GM12874 (cell line): ENCODE results near the gene PCDHGA8.

Source experiments
- CTCF ChIP-seq: IDR thresholded peaks from 2 replicates; pipeline ENCODE4 v1.5.1; 2011; ENCODE audit warnings: low read depth, mild to moderate bottlenecking, control low read depth, low read length, moderate library complexity; ENCODE audit not compliant: insufficient read depth

The PCDHGA8 gene

GRCh38 chr5:141403387-141403786, 11.0 kb downstream of the PCDHGA8 start:
- TF ChIP-seq CTCF, result no peak

DNA sequence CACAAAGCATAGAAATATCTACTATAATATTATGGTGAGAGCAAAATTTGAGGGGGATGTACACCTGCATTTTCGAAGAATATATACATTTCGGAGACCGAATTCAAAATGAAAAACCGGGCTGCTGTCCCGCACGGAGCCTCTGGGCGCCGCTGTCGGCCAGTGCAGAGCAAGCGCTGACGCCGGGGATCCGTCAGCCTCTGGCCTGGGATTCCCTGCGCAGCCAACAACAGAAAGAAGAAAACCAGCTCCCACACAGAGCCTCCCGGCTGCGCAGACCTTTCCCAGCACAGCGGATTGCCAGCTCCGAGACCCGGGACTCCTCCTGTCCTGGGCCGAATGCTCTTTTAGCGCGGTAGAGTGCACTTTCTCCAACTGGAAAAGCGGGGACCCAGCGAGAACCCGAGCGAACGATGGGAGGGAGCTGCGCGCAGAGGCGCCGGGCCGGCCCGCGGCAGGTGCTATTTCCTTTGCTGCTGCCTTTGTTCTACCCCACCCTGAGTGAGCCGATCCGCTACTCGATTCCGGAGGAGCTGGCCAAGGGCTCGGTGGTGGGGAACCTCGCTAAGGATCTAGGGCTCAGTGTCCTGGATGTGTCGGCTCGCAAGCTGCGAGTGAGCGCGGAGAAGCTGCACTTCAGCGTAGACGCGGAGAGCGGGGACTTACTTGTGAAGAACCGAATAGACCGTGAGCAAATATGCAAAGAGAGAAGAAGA, 15.5 kb downstream of the PCDHGA8 start, which contains the start of gene PCDHGB6:
TSS of gene PCDHGB6 (plus strand) at position 232 of the 716 bp plus-strand sequence. CDS start at position 414, 182 bp downstream.
- TF ChIP-seq CTCF, result peak; percentile 78

GRCh38 chr5:141409598-141410306, 17.3 kb downstream of the PCDHGA8 start:
- no peak for TF ChIP-seq CTCF

DNA sequence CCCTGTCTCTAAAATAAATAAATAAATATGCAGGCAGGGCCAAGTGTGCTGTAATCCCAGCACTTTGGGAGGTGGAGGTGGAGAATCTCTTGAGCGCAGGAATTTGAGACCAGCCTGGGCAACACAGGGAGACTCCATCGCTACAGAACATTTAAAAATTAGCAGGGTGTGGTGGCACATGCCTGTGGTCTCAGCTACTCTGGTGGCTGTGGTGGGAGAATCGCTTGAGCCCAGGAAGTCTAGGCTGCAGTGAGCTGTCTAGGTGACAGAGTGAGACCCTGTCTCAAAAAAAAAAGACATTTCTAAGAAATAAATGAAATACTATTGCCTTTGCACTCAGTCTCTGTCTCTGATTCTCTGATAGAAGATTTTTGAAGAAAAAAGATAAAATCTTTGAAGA, 19.1 kb downstream of the PCDHGA8 start:
- TF ChIP-seq CTCF, result no peak

DNA sequence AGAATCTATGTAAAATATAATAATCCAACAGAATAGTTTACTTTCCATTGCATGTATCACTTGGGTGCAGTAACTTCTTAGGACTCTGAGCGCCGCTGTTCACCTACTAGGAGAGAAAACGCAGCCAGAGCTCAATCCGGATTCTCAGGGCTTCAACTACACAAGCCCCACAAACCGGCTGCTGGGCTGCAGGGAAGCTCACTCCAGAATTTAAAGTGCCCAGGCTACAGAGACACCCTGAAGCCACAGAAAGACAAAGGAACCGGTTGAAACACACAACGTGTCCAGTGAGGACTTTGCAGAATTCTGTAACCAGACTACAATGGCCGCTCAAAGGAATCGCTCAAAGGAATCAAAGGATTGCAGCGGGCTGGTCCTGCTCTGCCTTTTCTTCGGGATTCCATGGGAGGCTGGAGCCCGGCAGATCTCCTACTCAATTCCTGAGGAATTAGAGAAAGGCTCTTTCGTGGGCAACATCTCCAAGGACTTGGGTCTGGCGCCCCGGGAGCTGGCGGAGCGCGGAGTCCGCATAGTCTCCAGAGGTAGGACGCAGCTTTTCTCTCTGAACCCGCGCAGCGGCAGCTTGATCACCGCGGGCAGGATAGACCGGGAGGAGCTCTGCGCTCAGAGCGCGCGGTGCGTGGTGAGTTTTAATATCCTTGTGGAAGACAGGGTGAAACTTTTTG, 20.6 kb downstream of the PCDHGA8 start, which contains the start of gene PCDHGA10:
TSS of gene PCDHGA10 (plus strand) at position 134 of the 686 bp plus-strand sequence. CDS start at position 323, 189 bp downstream.
- TF ChIP-seq CTCF, result peak; percentile 70

- no peak for TF ChIP-seq CTCF
These were observed 21.2 kb downstream of the PCDHGA8 start for GRCh38 chr5:141413540-141414069.
